Mammary epithelial cell (primary cell): ENCODE results near the gene PRTFDC1.

Source experiments
- CTCF ChIP-seq, 2 donors: IDR thresholded peaks in 1 of 2; conservative IDR thresholded peaks in 1 of 2; 2 replicates each; pipeline ENCODE4 v1.5.1; 2011 to 2012; ENCODE audit warnings: inconsistent platforms in 2 of 2, low read length in 2 of 2, mild to moderate bottlenecking in 2 of 2, control low read depth in 1 of 2, low read depth in 1 of 2; ENCODE audit not compliant: insufficient read depth in 1 of 2; ENCODE audit errors: extremely low read depth in 1 of 2
- EZH2 ChIP-seq: IDR thresholded peaks from 2 replicates; pipeline ENCODE4 v1.6.1; 2012; ENCODE audit warnings: low read length, inconsistent platforms, borderline replicate concordance

GRCh38 chr10:24802378-24802777 lies 150.0 kb downstream of the PRTFDC1 start:
- TF ChIP-seq EZH2 (no peak), CTCF (conservative IDR thresholded peaks at IDR 0.05 in 1 of 2, IDR thresholded peaks at IDR 0.05 in 1 of 2; ENCODE audit: extremely low read depth in 1 of 2, insufficient read depth in 1 of 2, low read depth in 1 of 2, low read length in 2 of 2) (no peak)
